Osteoblast (primary cell): ENCODE results near the gene RUNDC3A. TPM values are rescaled to one million over a fixed set of nuclear protein-coding genes. Genes with fewer than 3 reads are reported as not detected.

Experiments
- DNase-seq: peaks from one replicate; pipeline ENCODE4 v3.0.0; 2011; ENCODE audit warnings: low spot score, mixed read lengths; ENCODE audit not compliant: insufficient read length; ENCODE audit errors: missing footprints
- H2AFZ ChIP-seq: 2 replicates; pipeline ENCODE4 v1.6.0; 2011; ENCODE audit warnings: mild to moderate bottlenecking, low read length
- H3K27ac ChIP-seq: 2 replicates; pipeline ENCODE4 v1.5.1; 2011; ENCODE audit warnings: mild to moderate bottlenecking, low read depth, low read length, moderate library complexity
- H3K27me3 ChIP-seq: 2 replicates; pipeline ENCODE4 v1.6.0; 2012; ENCODE audit warnings: mild to moderate bottlenecking, control low read depth, inconsistent platforms, low read length, moderate library complexity; ENCODE audit not compliant: insufficient read depth
- H3K36me3 ChIP-seq: 2 replicates; pipeline ENCODE4 v1.5.1; 2011; ENCODE audit warnings: mild to moderate bottlenecking, low read length, control low read depth, moderate library complexity; ENCODE audit not compliant: insufficient read depth
- H3K4me1 ChIP-seq: 2 replicates; pipeline ENCODE4 v1.5.1; 2011; ENCODE audit warnings: mild to moderate bottlenecking, low read length, control low read depth, moderate library complexity; ENCODE audit not compliant: insufficient read depth
- H3K4me2 ChIP-seq: 2 replicates; pipeline ENCODE4 v1.6.0; 2011; ENCODE audit warnings: mild to moderate bottlenecking, low read length; ENCODE audit not compliant: insufficient read depth
- H3K4me3 ChIP-seq: fragments of 200-600 bp; sonication (generic); 3 replicates; pipeline ENCODE4 v1.5.1; 2012; ENCODE audit warnings: mild to moderate bottlenecking, low read length, inconsistent platforms; ENCODE audit not compliant: insufficient read depth
- H3K79me2 ChIP-seq: 2 replicates; pipeline ENCODE4 v1.6.0; 2012; ENCODE audit warnings: mild to moderate bottlenecking, low read length, control low read depth, inconsistent platforms; ENCODE audit not compliant: insufficient read depth
- H3K9me3 ChIP-seq: 2 replicates; pipeline ENCODE4 v1.5.1; 2011; ENCODE audit warnings: low read depth, low read length, control low read depth
- H4K20me1 ChIP-seq: 2 replicates; pipeline ENCODE4 v1.6.0; 2012; ENCODE audit warnings: mild to moderate bottlenecking, low read length, control low read depth; ENCODE audit not compliant: insufficient read depth
- CTCF ChIP-seq: IDR thresholded peaks from 2 replicates; pipeline ENCODE4 v1.5.1; 2011; ENCODE audit warnings: mild to moderate bottlenecking, low read depth, low read length, moderate library complexity; ENCODE audit errors: extremely low read depth
- total RNA-seq: library from RNA; depleted of rRNA; stranded (reverse); fragments of >200 nt; gene quantifications from 2 replicates; pipeline ENCODE4 v1.2.3, GENCODE V29; 2012

RUNDC3A gene
- under 0.01 TPM in 1 of 2 replicates, not detected in the other for total RNA-seq

GRCh38 chr17:44308320-44308818 is at the start of gene RUNDC3A:
Gene RUNDC3A (plus strand): TSS chr17:44308601. CDS start chr17:44308833, 232 bp downstream.
- TF ChIP-seq CTCF, result no peak
- H3K9me3 ChIP-seq, result no peaks in the 10 kb centered on the region
- no peak within 1 kb of the TSS for H2AFZ ChIP-seq
- peak within 1 kb of the TSS; percentile 56 for H3K4me3 ChIP-seq
- no peaks in the 10 kb centered on the region for H3K4me1 ChIP-seq
- peak; percentile 100 for DNase-seq
- H3K27ac ChIP-seq, result no peak within 1 kb of the TSS
- H4K20me1 ChIP-seq, result no peaks in the 10 kb centered on the region
- peak within 1 kb of the TSS; percentile 73 for H3K4me2 ChIP-seq
- H3K27me3 ChIP-seq, result peaks cover 14% of the 10 kb centered on the region
- H3K79me2 ChIP-seq, result no peaks in the 10 kb centered on the region
- H3K36me3 ChIP-seq, result no peaks in the 10 kb centered on the region

GRCh38 chr17:44258811-44259351 is 49.5 kb upstream of the RUNDC3A start:
- Histone ChIP-seq H4K20me1 (no peaks in the 10 kb centered on the region), H2AFZ (no peak overlapping the region), H3K4me1 (no peaks in the 10 kb centered on the region), H3K4me2 (no peak overlapping the region), H3K27me3 (no peaks in the 10 kb centered on the region), H3K9me3 (no peaks in the 10 kb centered on the region), H3K36me3 (no peaks in the 10 kb centered on the region), H3K4me3 (no peak overlapping the region), H3K27ac (no peak overlapping the region), H3K79me2 (no peaks in the 10 kb centered on the region)
- peak; percentile 76 for DNase-seq
- no peak for TF ChIP-seq CTCF

GRCh38 chr17:44260296-44260695 is 48.1 kb upstream of the RUNDC3A start:
- no peak overlapping the region for H3K4me2 ChIP-seq
- H2AFZ ChIP-seq, result no peak overlapping the region
- H3K9me3 ChIP-seq, result no peaks in the 10 kb centered on the region
- no peaks in the 10 kb centered on the region for H4K20me1 ChIP-seq
- no peaks in the 10 kb centered on the region for H3K27me3 ChIP-seq
- TF ChIP-seq CTCF, result no peak
- no peaks in the 10 kb centered on the region for H3K79me2 ChIP-seq
- H3K36me3 ChIP-seq, result no peaks in the 10 kb centered on the region
- no peak overlapping the region for H3K4me3 ChIP-seq
- no peaks in the 10 kb centered on the region for H3K4me1 ChIP-seq
- no peak overlapping the region for H3K27ac ChIP-seq
- peak; percentile 78 for DNase-seq

- H3K9me3 ChIP-seq, result no peaks in the 10 kb centered on the region
These were observed 45.7 kb upstream of the RUNDC3A start for GRCh38 chr17:44262654-44263225.

More at GRCh38 chr17:44262654-44263225, 45.7 kb upstream of the RUNDC3A start:
- H3K79me2 ChIP-seq, result no peaks in the 10 kb centered on the region
- H3K4me2 ChIP-seq, result no peak overlapping the region
- H3K27ac ChIP-seq, result no peak overlapping the region
- H3K27me3 ChIP-seq, result no peaks in the 10 kb centered on the region
- DNase-seq, result peak; percentile 65
- no peak for TF ChIP-seq CTCF
- no peaks in the 10 kb centered on the region for H3K36me3 ChIP-seq
- no peak overlapping the region for H3K4me3 ChIP-seq
- no peaks in the 10 kb centered on the region for H3K4me1 ChIP-seq
- no peaks in the 10 kb centered on the region for H4K20me1 ChIP-seq
- H2AFZ ChIP-seq, result no peak overlapping the region
